SK-MEL-5 (cell line): Measurements from ENCODE around the gene CTRB2. TPM values are rescaled to one million over a fixed set of nuclear protein-coding genes. Genes with fewer than 3 reads are reported as not detected.

ENCODE experiments used
- DNase-seq: peaks from one replicate; pipeline ENCODE4 v3.0.0-alpha.2; 2016; ENCODE audit warnings: low read depth, low spot score
- in situ Hi-C: cut with HindIII; loops from 2 replicates; pipeline ENCODE4 v1.10.0; 2016; ENCODE audit warnings: low sequenced_read_pairs, high pct_unique_total_duplicates, low pct_unique_long_range_greater_than_20kb
- total RNA-seq: library from RNA; depleted of rRNA; stranded (reverse); fragments of >200 nt; shearing (Covaris generic); gene quantifications from 2 replicates; pipeline ENCODE4 v1.2.3, GENCODE V29; 2014

The CTRB2 gene
- total RNA-seq, 1 experiment from 2014 or later: not detected

DNA sequence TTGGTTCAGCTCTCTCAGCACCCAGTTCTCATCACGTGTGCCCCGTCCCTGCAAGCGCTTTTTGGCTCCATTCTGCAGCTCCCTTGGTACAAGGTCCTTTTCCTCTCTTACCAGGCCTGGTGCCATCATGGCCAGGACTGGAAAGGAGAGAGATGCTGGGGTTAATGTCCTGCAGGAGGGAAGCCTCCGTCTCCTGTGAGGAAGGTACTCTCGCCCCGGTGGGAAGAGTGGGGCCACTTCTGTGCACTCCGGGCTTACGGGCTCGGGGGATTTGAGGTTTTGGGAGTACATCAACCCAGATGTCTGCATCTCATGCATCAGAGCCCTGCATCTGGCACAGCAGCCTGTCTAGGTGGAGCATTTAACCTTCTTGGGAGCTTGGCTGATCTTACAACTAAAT is 10.1 kb downstream of the CTRB2 start:
- in situ Hi-C loops: loop anchor here (25.0 kb wide), 1 partner anchor 115 kb away; no protein-coding TSS in a partner anchor
- no peak for DNase-seq

DNA sequence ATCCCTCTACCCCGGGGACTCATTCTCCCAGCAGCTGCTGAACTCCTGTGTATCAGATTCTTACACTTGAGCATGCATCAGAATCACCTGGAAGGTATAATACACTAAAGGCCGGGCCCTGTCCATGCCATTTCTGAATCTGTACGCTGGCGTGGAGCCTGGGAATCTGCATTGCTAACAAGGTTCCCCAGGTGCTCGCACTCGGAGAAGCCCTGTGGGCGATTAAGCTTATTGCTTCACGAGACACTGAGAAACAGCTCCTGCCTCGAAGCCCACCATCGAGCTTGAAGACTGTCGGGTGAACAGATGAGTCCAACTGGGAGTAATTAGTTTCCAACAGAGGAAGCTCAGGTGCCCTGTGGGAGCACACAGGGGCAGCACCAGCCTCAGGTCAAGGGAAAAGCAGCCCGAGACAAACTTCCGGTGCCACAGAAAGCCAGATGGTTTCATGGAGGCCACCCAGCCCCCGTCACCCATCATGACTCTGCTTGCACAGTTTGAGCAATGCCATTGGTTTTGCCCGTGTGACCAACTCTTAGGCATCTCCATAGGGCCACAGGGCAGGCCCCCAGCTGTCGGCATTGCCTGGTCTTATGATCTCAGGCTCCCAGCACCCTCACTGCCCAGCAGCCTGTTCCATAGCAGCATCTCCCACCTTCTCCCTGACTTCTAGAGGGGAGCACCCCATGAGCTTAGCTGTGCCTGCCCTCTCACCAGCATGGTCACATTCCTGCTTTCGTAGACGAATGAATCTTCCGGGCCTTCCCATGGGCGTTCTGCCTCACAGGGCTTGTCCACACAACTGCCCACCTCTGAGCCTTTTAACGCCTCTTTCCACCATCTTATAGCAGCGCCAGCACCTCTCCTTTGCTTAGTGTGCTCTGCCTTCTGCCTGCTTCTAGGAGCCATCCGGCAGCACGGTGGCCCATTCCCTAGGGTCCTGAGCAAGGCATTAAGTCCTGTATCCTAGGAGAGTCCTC is 10.9 kb downstream of the CTRB2 start:
- DNase-seq: no peak
- in situ Hi-C loops: loop anchor here (25.0 kb wide), 1 partner anchor 116 kb away; no protein-coding TSS in a partner anchor

DNA sequence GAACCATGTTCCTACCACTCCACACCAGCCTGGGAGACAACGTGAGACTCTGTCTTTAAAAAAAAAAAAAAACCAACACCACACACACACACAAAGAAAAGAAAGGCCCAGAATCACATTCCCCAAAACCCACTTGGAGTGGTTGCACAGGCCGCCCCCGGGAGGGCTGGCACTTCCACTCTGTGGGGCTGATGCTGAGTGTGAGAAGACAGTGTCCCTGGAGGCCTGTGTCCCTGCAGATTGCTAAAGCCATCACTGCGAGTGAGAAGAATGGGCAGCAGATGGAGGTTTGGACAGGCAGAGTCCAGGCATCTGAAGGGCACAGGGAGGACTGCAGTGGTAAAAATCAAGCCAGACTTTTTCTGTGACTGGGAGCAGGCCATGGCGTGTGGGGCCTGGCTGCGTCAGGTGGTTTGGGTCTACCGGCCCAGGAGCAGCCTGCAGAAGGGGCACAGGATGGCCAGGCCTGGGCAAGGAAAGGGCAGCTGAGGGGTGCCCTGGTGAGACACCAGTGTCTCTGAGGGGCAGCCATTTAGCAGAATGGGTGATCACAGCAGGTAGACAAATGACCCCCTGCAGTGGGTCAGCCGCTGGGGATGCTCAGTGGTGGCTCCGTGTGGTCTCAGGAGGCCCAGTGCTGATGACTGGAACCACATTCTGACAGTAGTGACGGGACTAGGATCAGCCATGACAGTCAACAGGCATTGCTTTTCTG is 13.1 kb downstream of the CTRB2 start:
- in situ Hi-C loops: loop anchor here (25.0 kb wide), 1 partner anchor 118 kb away; no protein-coding TSS in a partner anchor
- no peak for DNase-seq

DNA sequence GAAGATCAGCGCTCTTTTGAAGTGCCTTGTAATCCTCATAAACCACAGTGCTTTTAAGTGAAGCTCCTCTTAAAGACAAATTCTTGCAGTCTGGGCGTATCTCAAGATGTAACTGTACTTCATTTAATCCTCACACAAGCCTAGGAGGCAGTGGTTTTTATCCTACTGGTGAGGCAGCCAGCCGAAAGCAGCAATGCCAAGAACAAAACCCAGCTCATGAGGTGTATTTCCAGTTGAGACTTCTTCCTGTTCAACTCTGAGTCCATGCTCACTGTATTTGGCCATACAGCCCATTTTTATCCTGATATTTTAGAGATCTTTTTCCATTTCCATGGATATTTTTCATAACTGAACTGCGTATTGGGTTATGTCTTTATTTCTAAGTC is 13.7 kb downstream of the CTRB2 start:
- in situ Hi-C loops: loop anchor here (25.0 kb wide), 1 partner anchor 119 kb away; no protein-coding TSS in a partner anchor
- DNase-seq: no peak

DNA sequence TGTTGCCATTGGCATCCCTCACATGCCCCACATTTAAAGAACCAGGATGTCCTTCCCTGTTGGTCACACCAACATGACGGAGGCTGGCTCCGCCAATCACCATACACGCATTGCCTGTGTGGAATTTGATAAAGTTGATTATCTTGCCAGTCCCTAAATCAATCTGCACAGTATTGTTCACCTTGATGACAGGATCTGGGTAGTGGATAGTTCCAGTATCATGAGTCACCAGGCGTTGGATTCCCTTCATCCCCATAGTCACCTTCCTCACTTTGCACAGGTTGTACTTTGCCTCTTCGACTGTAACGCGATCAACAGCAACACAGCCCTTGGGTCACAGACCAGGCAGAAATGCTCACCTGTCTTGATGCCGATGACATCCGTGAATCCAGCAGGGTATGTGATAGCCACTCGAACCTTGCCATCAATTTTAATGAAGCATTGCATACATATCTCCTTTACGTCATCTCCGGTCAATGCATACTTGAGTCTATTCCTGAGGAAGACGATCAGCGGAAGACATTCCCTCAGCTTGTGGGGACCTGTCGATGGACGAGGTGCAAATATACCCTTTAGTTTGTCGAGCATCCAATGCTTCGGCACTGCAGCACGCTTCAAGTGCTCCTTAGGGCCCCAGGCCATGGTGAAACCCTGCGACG is 14.2 kb downstream of the CTRB2 start:
- in situ Hi-C loops: loop anchor here (25.0 kb wide), 1 partner anchor 120 kb away; no protein-coding TSS in a partner anchor
- no peak for DNase-seq

DNA sequence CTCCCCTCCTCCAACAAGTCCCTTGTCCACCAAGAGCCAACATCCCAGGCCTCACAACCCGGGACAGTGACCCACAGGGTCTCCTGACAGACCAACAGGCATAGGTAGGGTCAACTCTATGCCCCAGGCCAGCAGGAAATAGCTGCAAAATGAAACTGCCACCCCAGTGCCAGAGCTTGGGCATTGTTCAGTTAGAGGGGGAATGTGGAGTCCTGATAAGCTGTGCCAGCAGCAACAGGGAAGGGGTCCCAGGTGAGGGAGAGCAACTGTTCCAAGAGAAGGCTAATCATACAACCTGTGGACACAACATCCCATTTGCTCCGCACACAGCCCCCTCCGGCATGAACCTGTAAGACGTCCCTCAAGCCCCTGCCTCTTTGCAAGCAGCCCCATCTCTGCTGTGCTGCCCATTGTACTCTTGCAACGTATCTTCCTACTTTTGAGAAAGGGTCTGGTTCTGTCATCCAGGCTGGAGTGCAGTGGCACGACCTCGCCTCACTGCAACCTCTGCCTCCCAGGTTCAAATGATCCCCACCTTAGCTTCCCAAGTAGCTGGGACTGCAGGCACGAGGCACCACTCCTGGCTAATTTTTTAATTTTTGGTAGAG is 17.2 kb downstream of the CTRB2 start:
- no peak for DNase-seq
- in situ Hi-C loops: loop anchor here (25.0 kb wide), 1 partner anchor 123 kb away; no protein-coding TSS in a partner anchor

DNA sequence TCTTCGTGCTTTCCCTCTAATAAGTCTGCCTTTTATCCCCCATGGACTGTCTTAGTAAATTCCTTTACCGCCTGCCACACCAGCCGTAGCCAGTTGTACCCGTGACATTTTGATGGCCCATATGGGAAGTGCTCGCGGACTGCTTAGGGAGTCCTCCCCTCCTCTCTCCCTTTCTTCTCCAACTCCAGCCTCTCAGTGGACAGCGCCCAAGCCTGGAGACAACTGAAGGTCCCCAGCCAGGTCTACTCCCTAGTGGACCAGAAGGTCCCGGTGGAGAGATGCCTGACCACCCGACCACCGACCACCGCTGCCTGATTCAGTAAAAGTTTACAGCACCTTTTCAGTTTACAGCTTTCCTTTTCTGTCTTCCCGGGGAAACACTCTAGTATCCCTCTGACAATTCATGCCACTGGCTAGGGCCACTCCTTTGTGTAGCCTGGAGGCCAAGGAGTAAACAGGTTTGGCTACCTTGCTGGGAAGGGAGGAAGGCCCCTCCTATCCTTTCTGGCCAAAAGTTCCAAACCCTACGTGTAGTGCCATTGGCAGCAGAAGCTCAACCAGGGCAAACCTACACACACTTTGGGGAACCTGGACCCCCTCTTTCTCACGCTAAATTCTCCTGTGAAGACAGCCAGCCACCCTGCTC is 18.0 kb downstream of the CTRB2 start:
- in situ Hi-C loops: loop anchor here (25.0 kb wide), 1 partner anchor 123 kb away; no protein-coding TSS in a partner anchor
- no peak for DNase-seq

DNA sequence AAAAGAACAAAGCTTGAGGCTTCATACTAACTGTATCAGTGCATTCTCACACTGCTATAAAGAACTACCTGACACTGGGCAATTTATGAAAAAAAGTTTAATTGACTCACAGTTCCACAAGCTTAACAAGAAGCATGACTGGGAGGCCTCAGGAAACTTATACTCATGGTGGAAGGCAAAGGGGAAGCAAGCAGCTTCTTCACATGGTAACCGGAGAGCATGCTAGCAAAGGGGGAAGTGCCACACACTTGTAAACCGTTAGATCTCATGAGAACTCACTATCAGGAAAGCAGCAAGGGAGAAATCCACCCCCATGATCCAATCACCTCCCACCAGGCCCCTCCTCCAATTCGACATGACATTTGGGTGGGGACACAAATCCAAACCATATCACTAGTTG is 25.3 kb downstream of the CTRB2 start:
- DNase-seq: no peak
- in situ Hi-C loops: loop anchor here (25.0 kb wide), 1 partner anchor 131 kb away; no protein-coding TSS in a partner anchor

DNA sequence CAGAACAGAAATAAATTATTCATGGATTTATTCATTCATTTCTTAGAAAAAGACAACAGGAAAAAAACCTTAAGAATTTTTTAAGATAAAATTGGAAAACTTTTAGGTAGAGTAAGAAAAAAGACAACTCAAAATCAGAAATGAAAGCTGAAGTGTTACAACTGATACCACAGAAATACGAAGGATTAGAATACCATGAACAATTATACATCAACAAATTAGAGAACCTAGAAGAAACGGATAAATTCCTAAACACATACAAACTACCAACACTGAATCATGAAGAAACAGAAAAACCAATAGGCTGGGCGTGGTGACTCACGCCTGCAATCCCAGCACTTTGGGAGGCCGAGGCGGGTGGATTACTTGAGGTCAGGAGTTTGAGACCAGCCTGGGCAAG is 27.8 kb downstream of the CTRB2 start:
- no peak for DNase-seq
- in situ Hi-C loops: loop anchor here (25.0 kb wide), 1 partner anchor 133 kb away; no protein-coding TSS in a partner anchor

DNA sequence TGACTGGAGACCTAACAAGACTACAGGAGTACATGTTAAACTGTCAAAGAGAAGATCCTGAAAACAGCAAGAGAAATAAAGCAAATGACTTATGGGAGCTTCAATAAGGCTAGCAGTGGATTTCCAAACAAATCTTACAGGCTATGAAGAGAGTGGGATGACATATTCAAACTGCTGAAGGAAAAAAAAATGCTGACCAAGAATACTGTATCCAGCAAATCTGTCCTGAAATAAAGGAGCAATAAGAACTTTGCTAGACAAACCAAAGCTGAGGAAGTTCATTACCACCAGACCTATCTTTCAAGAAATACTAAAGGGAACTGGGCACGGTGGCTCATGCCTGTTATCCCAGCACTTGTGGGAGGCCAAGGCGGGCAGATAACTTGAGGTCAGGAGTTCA is 30.0 kb downstream of the CTRB2 start:
- in situ Hi-C loops: loop anchor here (25.0 kb wide), 1 partner anchor 135 kb away; no protein-coding TSS in a partner anchor
- no peak for DNase-seq

DNA sequence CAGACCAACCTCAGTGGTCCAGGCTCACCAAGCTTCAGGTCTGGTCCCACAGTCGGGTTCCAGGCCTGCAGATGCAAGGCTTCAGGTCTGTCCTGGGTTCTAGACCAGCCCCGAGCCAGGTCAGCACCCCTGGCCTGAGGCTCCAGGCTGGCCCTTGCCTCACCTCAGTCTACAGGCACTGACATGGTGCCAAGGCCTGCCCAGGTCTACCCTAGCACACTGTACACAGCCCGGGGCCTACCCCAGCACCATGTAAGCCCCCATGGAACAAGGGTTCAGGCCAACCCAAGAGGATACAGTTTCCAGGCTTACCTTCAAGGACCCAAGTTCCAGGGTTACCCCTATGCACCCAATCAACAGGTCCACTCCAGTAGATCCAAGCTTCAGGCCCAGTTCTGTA is 31.9 kb downstream of the CTRB2 start:
- in situ Hi-C loops: loop anchor here (25.0 kb wide), 1 partner anchor 137 kb away; no protein-coding TSS in a partner anchor
- DNase-seq: no peak

DNA sequence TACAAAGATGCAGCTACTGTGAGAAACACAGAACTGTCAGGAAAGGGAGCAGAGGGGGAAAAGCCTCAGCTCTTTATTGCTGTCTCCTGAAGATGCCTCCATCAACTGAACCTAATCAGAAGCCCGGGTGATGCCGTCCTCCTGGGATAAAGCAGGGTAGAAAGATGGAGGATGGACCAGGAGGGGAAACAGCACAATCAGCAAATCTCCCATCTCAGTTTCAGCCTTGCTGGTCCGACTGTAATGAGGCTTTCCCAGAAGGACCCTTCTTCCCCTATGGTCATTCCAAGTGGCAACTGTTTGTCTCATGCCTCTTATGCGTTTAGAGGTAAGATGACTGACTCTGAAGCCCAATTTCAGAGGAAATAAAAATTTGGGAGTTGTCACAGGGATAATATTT is 34.4 kb downstream of the CTRB2 start:
- DNase-seq: no peak
- in situ Hi-C loops: no loop called here

DNA sequence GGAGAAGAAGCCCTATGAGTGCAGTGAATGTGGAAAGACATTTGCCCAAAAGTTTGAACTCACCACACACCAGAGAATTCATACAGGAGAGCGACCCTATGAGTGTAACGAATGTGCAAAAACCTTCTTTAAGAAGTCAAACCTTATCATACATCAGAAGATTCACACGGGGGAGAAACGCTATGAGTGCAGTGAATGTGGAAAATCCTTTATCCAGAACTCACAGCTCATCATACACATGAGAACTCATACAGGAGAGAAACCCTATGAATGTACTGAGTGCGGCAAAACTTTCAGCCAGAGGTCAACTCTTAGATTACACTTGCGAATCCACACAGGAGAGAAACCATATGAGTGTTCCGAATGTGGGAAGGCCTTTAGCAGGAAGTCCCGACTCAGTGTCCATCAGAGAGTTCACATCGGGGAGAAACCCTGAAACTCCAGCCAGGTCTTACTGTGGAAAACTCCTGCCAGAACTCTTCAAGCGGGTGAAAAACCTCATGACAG is 37.0 kb downstream of the CTRB2 start:
- in situ Hi-C loops: no loop called here
- no peak for DNase-seq

DNA sequence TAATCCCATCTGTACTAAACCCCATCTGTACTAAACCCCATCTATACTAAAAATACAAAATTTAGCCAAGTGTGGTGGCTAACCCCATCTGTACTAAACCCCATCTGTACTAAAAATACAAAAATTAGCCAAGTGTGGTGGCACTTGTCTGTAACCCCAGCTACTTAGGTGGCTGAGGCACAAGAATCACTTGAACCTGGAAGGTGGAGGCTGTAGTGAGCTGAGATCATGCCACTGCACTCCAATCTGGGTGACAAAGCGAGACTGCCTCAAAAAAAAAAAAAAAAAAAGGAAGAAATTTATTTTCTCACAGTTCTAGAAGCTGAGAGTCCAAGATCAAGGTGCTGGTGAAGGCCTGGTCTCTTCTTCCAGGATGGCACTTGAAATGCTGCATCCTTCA is 46.6 kb downstream of the CTRB2 start:
- in situ Hi-C loops: no loop called here
- no peak for DNase-seq
